H9 (cell line): ENCODE data around the gene RALGAPA2. TPM values are rescaled to one million over a fixed set of nuclear protein-coding genes. Genes with fewer than 3 reads are reported as not detected.
A peak's percentile ranks its signal among the peaks of the same experiment; 100 is the strongest.

Source experiments
- DNase-seq: peaks from one replicate; pipeline ENCODE4 v3.0.0-alpha.2; 2017
- H2AFZ ChIP-seq: one replicate; pipeline ENCODE4 v1.6.1; 2013; ENCODE audit warnings: mild to moderate bottlenecking, low read length, control low read depth, moderate library complexity
- H2AK5ac ChIP-seq: 2 replicates; pipeline ENCODE4 v1.6.1; 2013; ENCODE audit warnings: low read length, control low read depth, mixed read lengths; ENCODE audit not compliant: insufficient read length
- H2BK120ac ChIP-seq: one replicate; pipeline ENCODE4 v1.6.1; 2013; ENCODE audit warnings: low read depth, mild to moderate bottlenecking, low read length, control low read depth, inconsistent platforms; ENCODE audit not compliant: poor library complexity, severe bottlenecking
- H2BK12ac ChIP-seq: 2 replicates; pipeline ENCODE4 v1.6.1; 2013; ENCODE audit warnings: low read length, control low read depth, mixed read lengths, low read depth; ENCODE audit not compliant: insufficient read length
- H2BK15ac ChIP-seq: 2 replicates; pipeline ENCODE4 v1.6.1; 2013; ENCODE audit warnings: low read depth, low read length, control low read depth
- H2BK20ac ChIP-seq: one replicate; pipeline ENCODE4 v1.6.1; 2013; ENCODE audit warnings: low read depth, mild to moderate bottlenecking, low read length, control low read depth, inconsistent platforms; ENCODE audit not compliant: poor library complexity, severe bottlenecking
- H2BK5ac ChIP-seq: 2 replicates; pipeline ENCODE4 v1.6.1; 2013; ENCODE audit warnings: low read length, control low read depth, mixed read lengths; ENCODE audit not compliant: insufficient read length
- H3K14ac ChIP-seq: 2 replicates; pipeline ENCODE4 v1.6.1; 2013; ENCODE audit warnings: low read length, control low read depth; ENCODE audit not compliant: insufficient read depth
- H3K18ac ChIP-seq: 2 replicates; pipeline ENCODE4 v1.6.1; 2013; ENCODE audit warnings: low read depth, mild to moderate bottlenecking, mixed read lengths, low read length, control low read depth; ENCODE audit not compliant: insufficient read length
- H3K23ac ChIP-seq: 2 replicates; pipeline ENCODE4 v1.6.1; 2013; ENCODE audit warnings: low read length, control low read depth, mixed read lengths, low read depth; ENCODE audit not compliant: insufficient read length
- H3K23me2 ChIP-seq: 2 replicates; pipeline ENCODE4 v1.6.1; 2013; ENCODE audit warnings: low read depth, mild to moderate bottlenecking, mixed read lengths, low read length, control low read depth; ENCODE audit not compliant: insufficient read length, poor library complexity, severe bottlenecking
- H3K27ac ChIP-seq: 2 replicates; pipeline ENCODE4 v1.5.1; 2013; ENCODE audit warnings: low read length, control low read depth, mixed read lengths, low read depth; ENCODE audit not compliant: insufficient read length
- H3K27me3 ChIP-seq: 2 replicates; pipeline ENCODE4 v1.6.1; 2013; ENCODE audit warnings: low read length, control low read depth, inconsistent platforms; ENCODE audit not compliant: insufficient read depth
- H3K4ac ChIP-seq: 2 replicates; pipeline ENCODE4 v1.6.1; 2013; ENCODE audit warnings: low read depth, mild to moderate bottlenecking, control low read depth, inconsistent platforms, low read length, moderate library complexity
- H3K4me1 ChIP-seq: 2 replicates; pipeline ENCODE4 v1.6.1; 2013; ENCODE audit warnings: low read length, control low read depth, inconsistent platforms; ENCODE audit not compliant: insufficient read depth
- H3K4me2 ChIP-seq: 2 replicates; pipeline ENCODE4 v1.6.1; 2013; ENCODE audit warnings: low read length, control low read depth, mixed read lengths; ENCODE audit not compliant: insufficient read length, insufficient read depth
- H3K56ac ChIP-seq: 2 replicates; pipeline ENCODE4 v1.6.1; 2013; ENCODE audit warnings: low read depth, mild to moderate bottlenecking, mixed read lengths, low read length, control low read depth; ENCODE audit not compliant: insufficient read length
- H3K79me1 ChIP-seq: 2 replicates; pipeline ENCODE4 v1.6.1; 2013; ENCODE audit warnings: low read depth, mild to moderate bottlenecking, moderate library complexity, low read length, control low read depth, inconsistent platforms; ENCODE audit not compliant: insufficient read depth, poor library complexity, severe bottlenecking
- H3K79me2 ChIP-seq: 2 replicates; pipeline ENCODE4 v1.6.1; 2013; ENCODE audit warnings: low read length, control low read depth, inconsistent platforms; ENCODE audit not compliant: insufficient read depth
- H3K9ac ChIP-seq: 2 replicates; pipeline ENCODE4 v1.6.1; 2013; ENCODE audit warnings: low read length, control low read depth, mixed read lengths; ENCODE audit not compliant: insufficient read length; ENCODE audit errors: extremely low read depth
- H3K9me3 ChIP-seq: one replicate; pipeline ENCODE4 v1.6.1; 2013; ENCODE audit warnings: low read depth, low read length, inconsistent platforms; ENCODE audit not compliant: control insufficient read depth
- H3T11ph ChIP-seq: one replicate; pipeline ENCODE4 v1.6.1; 2013; ENCODE audit warnings: mild to moderate bottlenecking, low read length, control low read depth, inconsistent platforms
- H4K20me1 ChIP-seq: one replicate; pipeline ENCODE4 v1.6.1; 2013; ENCODE audit not compliant: control insufficient read depth, insufficient read length, insufficient read depth
- H4K5ac ChIP-seq: 2 replicates; pipeline ENCODE4 v1.6.1; 2013; ENCODE audit warnings: low read depth, mild to moderate bottlenecking, mixed read lengths, low read length, control low read depth; ENCODE audit not compliant: insufficient read length
- H4K8ac ChIP-seq: replicated peaks from 2 replicates; pipeline ENCODE4 v1.6.1; 2013; ENCODE audit warnings: low read length, control low read depth, mixed read lengths, low read depth; ENCODE audit not compliant: insufficient read length
- H4K91ac ChIP-seq: 2 replicates; pipeline ENCODE4 v1.6.1; 2013; ENCODE audit warnings: low read depth, mild to moderate bottlenecking, moderate library complexity, mixed read lengths, low read length, control low read depth; ENCODE audit not compliant: insufficient read length
- H3K27ac Mint-ChIP-seq, 3 experiments: 2 replicates in 2 of 3; 3 replicates in 1 of 3; pipeline ENCODE4 v1.8.0; 2020 to 2021; ENCODE audit warnings: mixed read lengths in 3 of 3, mild to moderate bottlenecking in 1 of 3, moderate library complexity in 1 of 3
- H3K27me3 Mint-ChIP-seq: 2 replicates; pipeline ENCODE4 v1.8.0; 2021; ENCODE audit warnings: low read depth, mild to moderate bottlenecking, moderate library complexity, mixed read lengths
- H3K36me3 Mint-ChIP-seq, 3 experiments: 2 replicates in 2 of 3; 3 replicates in 1 of 3; pipeline ENCODE4 v1.8.0; 2020 to 2021; ENCODE audit warnings: low read depth in 3 of 3, mixed read lengths in 3 of 3; ENCODE audit not compliant: insufficient read depth in 1 of 3
- H3K4me1 Mint-ChIP-seq, 2 experiments: 2 replicates each; pipeline ENCODE4 v1.8.0; 2020; ENCODE audit warnings: mixed read lengths in 2 of 2
- H3K4me3 Mint-ChIP-seq, 2 experiments: 2 replicates in 1 of 2; 3 replicates in 1 of 2; pipeline ENCODE4 v1.8.0; 2020 to 2021; ENCODE audit warnings: mild to moderate bottlenecking in 2 of 2, mixed read lengths in 2 of 2, moderate library complexity in 1 of 2
- H3K9me3 Mint-ChIP-seq, 2 experiments: 2 replicates in 1 of 2; 3 replicates in 1 of 2; pipeline ENCODE4 v1.8.0; 2020; ENCODE audit warnings: mild to moderate bottlenecking in 2 of 2, mixed read lengths in 2 of 2, moderate library complexity in 1 of 2
- CTCF ChIP-seq: fragments of 200-600 bp; sonication (generic); conservative IDR thresholded peaks from 3 replicates; pipeline ENCODE4 v1.8.0; 2021; ENCODE audit warnings: antibody characterized with exemption, mild to moderate bottlenecking
- WGBS: extraction: QIAGEN DNeasy Blood & Tissue Kit; methylation state at CpG from one replicate; pipeline ENCODE4 v1.1.7; 2013; ENCODE audit warnings: missing lambda C conversion rate, low lambda C conversion rate, mixed read lengths; ENCODE audit not compliant: insufficient read length; ENCODE audit errors: extremely low coverage; 5-methylcytosine and 5-hydroxymethylcytosine counted together
- total RNA-seq: library from RNA; stranded (reverse); gene quantifications from 2 replicates; pipeline ENCODE4 v1.2.1, GENCODE V29; 2021

The RALGAPA2 gene
- total RNA-seq, 1 experiment from 2014 or later: 16.6 TPM

DNA sequence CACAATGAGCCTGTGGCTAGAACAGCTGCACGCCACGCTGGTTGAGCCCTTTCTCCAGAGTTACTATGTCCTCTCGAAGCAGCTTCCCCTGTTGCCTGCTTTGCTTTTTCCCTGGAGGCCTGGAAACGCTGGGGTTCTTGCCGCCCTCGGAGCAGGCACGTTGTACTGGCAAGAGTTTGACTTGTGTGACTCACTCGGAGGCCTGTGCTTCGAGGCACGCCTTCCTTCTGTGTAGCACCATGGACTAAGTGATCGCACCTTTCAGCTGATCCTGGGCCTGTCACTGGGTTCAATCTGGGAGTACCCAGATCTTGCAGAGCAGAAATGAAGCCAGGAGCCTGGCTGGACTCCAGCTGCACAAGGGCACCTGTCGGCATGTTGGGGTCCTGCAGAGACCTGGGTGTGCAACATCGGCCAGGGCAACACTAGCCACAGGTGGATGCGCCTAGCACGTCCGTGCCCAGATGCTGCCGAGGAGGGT, 339.3 kb downstream of the RALGAPA2 start:
- Histone ChIP-seq H2BK120ac (no peak overlapping the region), H3K23me2 (peaks cover 13% of the 10 kb centered on the region), H3K4me1 (peaks cover 13% of the 10 kb centered on the region; the same call in 1 of the 2 replicates), H3K56ac (no peak overlapping the region), H2BK5ac (no peak overlapping the region), H3K4me2 (no peak overlapping the region), H4K5ac (no peak overlapping the region), H2AFZ (no peak overlapping the region), H4K20me1 (no peaks in the 10 kb centered on the region), H3T11ph (no peak overlapping the region), H2BK12ac (no peak overlapping the region), H3K18ac (no peak overlapping the region), H4K8ac (no peak overlapping the region), H3K9ac (no peak overlapping the region), H2BK15ac (no peak overlapping the region), H4K91ac (no peak overlapping the region), H3K23ac (no peak overlapping the region), H3K79me2 (no peaks in the 10 kb centered on the region), H3K4ac (no peak overlapping the region), H3K27ac (no peak overlapping the region), H3K79me1 (no peaks in the 10 kb centered on the region), H2AK5ac (no peak overlapping the region), H3K14ac (no peak overlapping the region), H2BK20ac (no peak overlapping the region), H3K9me3 (no peaks in the 10 kb centered on the region), H3K27me3 (peaks cover 15% of the 10 kb centered on the region; the same call in 1 of the 2 replicates)
- peaks cover 0 to 2% of the 10 kb centered on the region in 2 experiments; a peak in 2 of 5 replicates for H3K9me3 Mint-ChIP-seq
- WGBS: no CpG with 5 or more reads among the region's 17 CpGs
- H3K4me1 Mint-ChIP-seq: peaks cover 38 to 40% of the 10 kb centered on the region in 2 experiments
- H3K4me3 Mint-ChIP-seq: no peak overlapping the region
- peak overlapping the region in 1 of 3 experiments; percentile 66; a peak in 1 of 7 replicates for H3K27ac Mint-ChIP-seq
- no peak for DNase-seq
- H3K36me3 Mint-ChIP-seq: no peaks in the 10 kb centered on the region; a peak in 2 of 7 replicates
- TF ChIP-seq CTCF: no peak
- H3K27me3 Mint-ChIP-seq: peaks cover 77% of the 10 kb centered on the region
